Transverse colon (tissue), 4 donors: Measurements from ENCODE around the gene TOR3A.

Source experiments
- CTCF ChIP-seq, 5 experiments: fragments of 200-600 bp in 3 of 5; fragments of 450-650 bp in 2 of 5; sonication (generic) in 3 of 5; IDR thresholded peaks; 1 replicate in 2 of 5; 2 replicates in 3 of 5; pipeline ENCODE4 v1.5.1; 2016 to 2017; ENCODE audit warnings: antibody characterized with exemption in 5 of 5, inconsistent platforms in 3 of 5, mild to moderate bottlenecking in 2 of 5, moderate library complexity in 1 of 5
- EP300 ChIP-seq: sonication (generic); formaldehyde crosslinking; IDR thresholded peaks from one replicate; pipeline ENCODE4 v1.6.1; 2017; ENCODE audit warnings: antibody characterized with exemption, low read depth
- POLR2A ChIP-seq: fragments of 450-650 bp; IDR thresholded peaks from one replicate; pipeline ENCODE4 v1.6.1; 2016; ENCODE audit warnings: antibody characterized with exemption, mild to moderate bottlenecking, moderate library complexity
- POLR2AphosphoS5 ChIP-seq, 3 donors: sonication (generic); formaldehyde crosslinking; IDR thresholded peaks; one replicate each; pipeline ENCODE4 v1.6.1; 2016; ENCODE audit warnings: antibody characterized with exemption in 3 of 3

GRCh38 chr1:179066471-179066870 is 15.4 kb upstream of the TOR3A start:
- TF ChIP-seq POLR2A (no peak), EP300 (no peak), POLR2AphosphoS5 (IDR thresholded peaks at IDR 0.05) (no peak), CTCF (IDR thresholded peaks at IDR 0.05) (no peak)
